Endothelial cell of umbilical vein (primary cell): Measurements from ENCODE around the gene TBC1D4. TPM values are rescaled to one million over a fixed set of nuclear protein-coding genes. Genes with fewer than 3 reads are reported as not detected.

ENCODE experiments used
- BruUV-seq: library from RNA; stranded (reverse); fragments of 400-500 nt; replicated peaks from 2 replicates; lab custom pipeline; 2021; lab: Mats Ljungman, UMichigan
- CTCF ChIA-PET: fragments of 300-600, 350-600 bp; sonication (Branson Sonifier 250); formaldehyde crosslinking; loops from one replicate; lab custom pipeline; 2021; ENCODE audit warnings: antibody characterized with exemption, inconsistent platforms; lab: Charles Lee
- POLR2A ChIA-PET: fragments of 300-600, 350-600 bp; sonication (Branson Sonifier 250); formaldehyde crosslinking; loops from one replicate; lab custom pipeline; 2021; ENCODE audit warnings: antibody characterized with exemption, inconsistent platforms; lab: Charles Lee
- DNase-seq: peaks from one replicate; pipeline ENCODE4 v3.0.0-alpha.2; 2011; ENCODE audit warnings: low read depth, low spot score
- FAIRE-seq: peaks from 2 replicates; lab custom pipeline; 2011; peaks lifted over from hg19 to GRCh38; lab: Jason Lieb, UNC
- H2AFZ ChIP-seq: 2 replicates; pipeline ENCODE4 v1.6.0; 2012; ENCODE audit warnings: low read depth, low read length, control low read depth, inconsistent platforms
- H3K27ac ChIP-seq: 2 replicates; pipeline ENCODE4 v1.5.1; 2011; ENCODE audit warnings: low read depth, mild to moderate bottlenecking, control low read depth, low read length, moderate library complexity; ENCODE audit not compliant: insufficient read depth
- H3K27me3 ChIP-seq, 2 experiments: 2 replicates each; pipeline versions ENCODE4 v1.6.0 to v1.6.1; 2011; ENCODE audit warnings: low read length in 2 of 2, mixed read lengths in 1 of 2; ENCODE audit not compliant: control insufficient read depth in 2 of 2, insufficient read depth in 2 of 2
- H3K36me3 ChIP-seq, 2 experiments: 2 replicates in 1 of 2; 3 replicates in 1 of 2; pipeline ENCODE4 v1.5.1; 2011; ENCODE audit warnings: low read length in 2 of 2, mild to moderate bottlenecking in 1 of 2, moderate library complexity in 1 of 2; ENCODE audit not compliant: control insufficient read depth in 2 of 2, insufficient read depth in 2 of 2; ENCODE audit errors: extremely low read depth in 1 of 2
- H3K4me1 ChIP-seq: 3 replicates; pipeline ENCODE4 v1.5.1; 2011; ENCODE audit warnings: mild to moderate bottlenecking, low read length; ENCODE audit not compliant: control insufficient read depth, insufficient read depth; ENCODE audit errors: extremely low read depth
- H3K4me2 ChIP-seq: 2 replicates; pipeline ENCODE4 v1.6.1; 2011; ENCODE audit warnings: low read length, control low read depth, mixed read lengths; ENCODE audit not compliant: insufficient read depth
- H3K4me3 ChIP-seq, 3 experiments: fragments of 200-600 bp in 1 of 3; sonication (generic), shearing (Covaris generic) in 1 of 3; replicated peaks in 1 of 3; 2 replicates each; pipeline ENCODE4 v1.5.1; 2011 to 2016; ENCODE audit warnings: control low read depth in 3 of 3, low read length in 3 of 3, mild to moderate bottlenecking in 2 of 3, inconsistent platforms in 1 of 3, low read depth in 1 of 3, moderate library complexity in 1 of 3; ENCODE audit not compliant: insufficient read depth in 1 of 3
- H3K79me2 ChIP-seq: 2 replicates; pipeline ENCODE4 v1.6.0; 2012; ENCODE audit warnings: low read length, inconsistent platforms; ENCODE audit not compliant: control insufficient read depth, insufficient read depth
- H3K9ac ChIP-seq: replicated peaks from 2 replicates; pipeline ENCODE3; 2011; ENCODE audit warnings: low read length, control low read depth; ENCODE audit not compliant: insufficient read depth; ENCODE audit errors: extremely low read depth
- H3K9me1 ChIP-seq: replicated peaks from 3 replicates; pipeline ENCODE4 v1.6.0; 2011; ENCODE audit warnings: mild to moderate bottlenecking, low read length; ENCODE audit not compliant: control insufficient read depth, insufficient read depth; ENCODE audit errors: extremely low read depth
- H3K9me3 ChIP-seq: replicated peaks from 2 replicates; pipeline ENCODE4 v1.5.1; 2012; ENCODE audit warnings: low read length, inconsistent platforms; ENCODE audit not compliant: control insufficient read depth, insufficient read depth
- H4K20me1 ChIP-seq: replicated peaks from 2 replicates; pipeline ENCODE3; 2011; ENCODE audit warnings: mild to moderate bottlenecking, low read length; ENCODE audit not compliant: control insufficient read depth, insufficient read depth; ENCODE audit errors: extremely low read depth
- CTCF ChIP-seq, 2 donors: IDR thresholded peaks; 1 replicate in 1 of 2; 2 replicates in 1 of 2; pipeline ENCODE4 v1.5.1; 2011; ENCODE audit warnings: low read length in 2 of 2, mild to moderate bottlenecking in 2 of 2, moderate library complexity in 2 of 2, control low read depth in 1 of 2, inconsistent platforms in 1 of 2, low read depth in 1 of 2; ENCODE audit not compliant: insufficient read depth in 1 of 2; ENCODE audit errors: extremely low read depth in 1 of 2
- EZH2 ChIP-seq: IDR thresholded peaks from 2 replicates; pipeline ENCODE4 v1.6.1; 2012; ENCODE audit warnings: borderline replicate concordance, low read depth, mild to moderate bottlenecking, moderate library complexity, low read length, inconsistent platforms; ENCODE audit not compliant: severe bottlenecking
- FOS ChIP-seq: IDR thresholded peaks from 2 replicates; pipeline ENCODE4 v1.6.1; 2011; ENCODE audit warnings: mild to moderate bottlenecking, low read length, moderate library complexity, borderline replicate concordance; ENCODE audit not compliant: insufficient read depth
- GATA2 ChIP-seq: IDR thresholded peaks from 2 replicates; pipeline ENCODE4 v1.7.0; 2011; ENCODE audit warnings: low read depth, mild to moderate bottlenecking, moderate library complexity, mixed read lengths, low read length; ENCODE audit not compliant: insufficient read length, insufficient read depth
- JUN ChIP-seq: IDR thresholded peaks from 2 replicates; pipeline ENCODE4 v1.6.1; 2011; ENCODE audit warnings: borderline replicate concordance, low read depth; ENCODE audit not compliant: insufficient read length, insufficient read depth
- MAX ChIP-seq: IDR thresholded peaks from 2 replicates; pipeline ENCODE4 v1.6.1; 2011; ENCODE audit not compliant: insufficient read depth, insufficient read length
- MYC ChIP-seq: IDR thresholded peaks from one replicate; pipeline ENCODE4 v1.6.1; 2011; ENCODE audit warnings: mild to moderate bottlenecking, low read depth, low read length
- POLR2A ChIP-seq: IDR thresholded peaks from 2 replicates; pipeline ENCODE4 v1.6.1; 2012; ENCODE audit warnings: low read depth, mild to moderate bottlenecking, control low read depth, low read length
- POLR2AphosphoS5 ChIP-seq: IDR thresholded peaks from 2 replicates; pipeline ENCODE4 v1.6.1; 2012; ENCODE audit warnings: low read depth, mild to moderate bottlenecking, control low read depth, low read length, moderate library complexity; ENCODE audit not compliant: insufficient read depth
- dilution Hi-C: fragments of 300-500 bp; cut with MboI; formaldehyde crosslinking; loops from one replicate; pipeline ENCODE4 v1.15.0; 2019; ENCODE audit warnings: low sequenced_read_pairs; ENCODE audit not compliant: extremely low pct_ligation_motif_present
- intact Hi-C: fragments of 100-400 bp; cut with micrococcal nuclease; formaldehyde crosslinking; loops from one replicate; pipeline ENCODE4 v1.10.0; 2022
- polyA plus RNA-seq, 4 experiments: library from polyadenylated mRNA; depleted of rRNA in 3 of 4; stranded (reverse) in 3 of 4; unstranded in 1 of 4; fragments of >200 nt; gene quantifications; 2 replicates each; pipeline versions ENCODE4 v1.2.1 to v1.2.3, GENCODE V29; 2011 to 2012; ENCODE audit warnings: missing spikeins in 1 of 4
- total RNA-seq: library from RNA; stranded (reverse); gene quantifications from 2 replicates; pipeline ENCODE4 v1.2.3, GENCODE V29; 2021

The TBC1D4 gene
- total and polyA plus RNA-seq, 2 donors (not counting 3 experiments of a cell fraction or from before 2014, with no cell fraction given): 58.3 to 81.0 TPM

- no peak overlapping the region for H3K27ac ChIP-seq
- H3K4me1 ChIP-seq: peaks cover 24% of the 10 kb centered on the region
- POLR2A ChIA-PET: no interaction called here
- no peak overlapping the region for H3K4me3 ChIP-seq
- peaks cover 0 to 21% of the 10 kb centered on the region in 2 experiments for H3K36me3 ChIP-seq
- no peak for FAIRE-seq
- peaks cover 77% of the 10 kb centered on the region for H3K79me2 ChIP-seq
- TF ChIP-seq JUN: no peak
- TF ChIP-seq MYC: no peak
- no peak for TF ChIP-seq POLR2AphosphoS5
- TF ChIP-seq GATA2: no peak
- TF ChIP-seq FOS: no peak
- TF ChIP-seq POLR2A: no peak
- no peak for TF ChIP-seq EZH2
- no peak for TF ChIP-seq MAX
- no peak for TF ChIP-seq CTCF (IDR thresholded peaks at IDR 0.05; ENCODE audit: extremely low read depth in 1 of 2, insufficient read depth in 1 of 2, low read depth in 1 of 2, low read length in 2 of 2)
- H3K9me1 ChIP-seq: no peaks in the 10 kb centered on the region
- CTCF ChIA-PET: interaction anchor here (1.0 to 1.2 kb wide), 2 partner anchors 8 to 12 kb away, joined by 4 to 6 read pairs; no protein-coding TSS in a partner anchor
- H3K27me3 ChIP-seq: no peaks in the 10 kb centered on the region
- no peak overlapping the region for H2AFZ ChIP-seq
- BruUV-seq: no TSS peak
- dilution Hi-C loops (no loop called here), intact Hi-C loops (no loop called here)
- no peaks in the 10 kb centered on the region for H4K20me1 ChIP-seq
- H3K9me3 ChIP-seq: no peaks in the 10 kb centered on the region
- H3K9ac ChIP-seq: no peak overlapping the region
- H3K4me2 ChIP-seq: no peak overlapping the region
- no peak for DNase-seq
These were observed 121.8 kb downstream of the TBC1D4 start for GRCh38 chr13:75360170-75360569.
